PC-3 (cell line): ENCODE measurements around the gene B4GALT5. TPM values are rescaled to one million over a fixed set of nuclear protein-coding genes. Genes with fewer than 3 reads are reported as not detected.

Source experiments
- ATAC-seq: fragments of 200-7000 bp; cut with Tn5 transposase; 2 replicates; pipeline ENCODE4 v1.9.1; 2020; ENCODE audit warnings: mild to moderate bottlenecking, moderate library complexity
- BruUV-seq: library from RNA; stranded (reverse); fragments of 400-500 nt; replicated peaks from 2 replicates; lab custom pipeline; 2021; lab: Mats Ljungman, UMichigan
- CTCF ChIA-PET: fragments of 300-600 bp; sonication (Branson Sonifier 250); formaldehyde crosslinking; loops from one replicate; lab custom pipeline; 2022; ENCODE audit warnings: antibody characterized with exemption; lab: Charles Lee
- POLR2A ChIA-PET: fragments of 300-600 bp; sonication (Branson Sonifier 250); formaldehyde crosslinking; loops from one replicate; lab custom pipeline; 2022; ENCODE audit warnings: antibody characterized with exemption; ENCODE audit not compliant: unreplicated experiment; lab: Charles Lee
- DNase-seq: peaks from one replicate; pipeline ENCODE4 v3.0.0-alpha.2; 2015
- H2AFZ ChIP-seq: fragments of 300-600 bp; sonication (generic); 2 replicates; pipeline ENCODE4 v1.6.0; 2016; ENCODE audit warnings: antibody characterized with exemption, low read length
- H3F3A ChIP-seq: fragments of 300-600 bp; sonication (generic); one replicate; pipeline ENCODE4 v1.6.0; 2017; ENCODE audit warnings: antibody characterized with exemption, low read length, control low read depth, mild to moderate bottlenecking; ENCODE audit not compliant: unreplicated experiment
- H3K27ac ChIP-seq: fragments of 300-600 bp; sonication (generic); 2 replicates; pipeline ENCODE4 v1.5.1; 2016; ENCODE audit warnings: mild to moderate bottlenecking, low read length
- H3K27me3 ChIP-seq: fragments of 300-600 bp; sonication (generic); 2 replicates; pipeline ENCODE4 v1.6.1; 2016; ENCODE audit warnings: low read length, mixed read lengths
- H3K36me3 ChIP-seq: fragments of 300-600 bp; sonication (generic); 2 replicates; pipeline ENCODE4 v1.6.1; 2016; ENCODE audit warnings: low read depth, mixed run types, low read length, mixed read lengths
- H3K4me1 ChIP-seq: fragments of 300-600 bp; sonication (generic); 2 replicates; pipeline ENCODE4 v1.5.1; 2016; ENCODE audit warnings: low read length; ENCODE audit not compliant: insufficient read depth
- H3K4me2 ChIP-seq: fragments of 300-600 bp; sonication (generic); 2 replicates; pipeline ENCODE4 v1.6.0; 2016; ENCODE audit warnings: low read length
- H3K4me3 ChIP-seq: fragments of 300-600 bp; sonication (generic); 2 replicates; pipeline ENCODE4 v1.5.1; 2016; ENCODE audit warnings: mild to moderate bottlenecking, low read length, mixed read lengths
- H3K79me2 ChIP-seq: fragments of 300-600 bp; sonication (generic); 2 replicates; pipeline ENCODE4 v1.6.1; 2017; ENCODE audit warnings: low read length, mixed read lengths
- H3K9ac ChIP-seq: fragments of 300-600 bp; sonication (generic); 2 replicates; pipeline ENCODE4 v1.6.0; 2016; ENCODE audit warnings: mild to moderate bottlenecking, low read length
- H3K9me2 ChIP-seq: fragments of 300-600 bp; sonication (generic); replicated peaks from 2 replicates; pipeline ENCODE4 v1.6.1; 2016; ENCODE audit warnings: mixed run types, low read length, mixed read lengths
- H3K9me3 ChIP-seq: fragments of 300-600 bp; sonication (generic); 2 replicates; pipeline ENCODE4 v1.6.1; 2016; ENCODE audit warnings: low read length, mixed read lengths
- H4K20me1 ChIP-seq: fragments of 300-600 bp; sonication (generic); 2 replicates; pipeline ENCODE4 v1.6.1; 2016; ENCODE audit warnings: low read length, mixed read lengths
- EZH2 ChIP-seq: fragments of 300-600 bp; sonication (generic); IDR thresholded peaks from one replicate; pipeline ENCODE4 v1.6.1; 2017; ENCODE audit warnings: antibody characterized with exemption, mild to moderate bottlenecking, low read length; ENCODE audit not compliant: unreplicated experiment
- EZH2phosphoT487 ChIP-seq: fragments of 300-600 bp; sonication (generic); IDR thresholded peaks from 2 replicates; pipeline ENCODE4 v1.6.1; 2018; ENCODE audit warnings: mild to moderate bottlenecking, antibody characterized with exemption, low read length, borderline replicate concordance
- intact Hi-C: fragments of 100-400 bp; cut with micrococcal nuclease; formaldehyde crosslinking; loops from 2 replicates; pipeline ENCODE4 v1.9.0; 2023
- total RNA-seq: library from RNA; depleted of rRNA; stranded (reverse); fragments of >200 nt; gene quantifications from 2 replicates; pipeline ENCODE4 v1.2.3, GENCODE V29; 2014
- TF ChIP-seq, protein P1 (sequence below): fragments of 300-600 bp; sonication (generic); conservative IDR thresholded peaks from 2 replicates; pipeline ENCODE4 v1.5.1; 2017; ENCODE audit warnings: antibody characterized with exemption, low read depth, mild to moderate bottlenecking, low read length

Gene B4GALT5
- total RNA-seq, 1 experiment from 2014 or later: 18.1 TPM

DNA sequence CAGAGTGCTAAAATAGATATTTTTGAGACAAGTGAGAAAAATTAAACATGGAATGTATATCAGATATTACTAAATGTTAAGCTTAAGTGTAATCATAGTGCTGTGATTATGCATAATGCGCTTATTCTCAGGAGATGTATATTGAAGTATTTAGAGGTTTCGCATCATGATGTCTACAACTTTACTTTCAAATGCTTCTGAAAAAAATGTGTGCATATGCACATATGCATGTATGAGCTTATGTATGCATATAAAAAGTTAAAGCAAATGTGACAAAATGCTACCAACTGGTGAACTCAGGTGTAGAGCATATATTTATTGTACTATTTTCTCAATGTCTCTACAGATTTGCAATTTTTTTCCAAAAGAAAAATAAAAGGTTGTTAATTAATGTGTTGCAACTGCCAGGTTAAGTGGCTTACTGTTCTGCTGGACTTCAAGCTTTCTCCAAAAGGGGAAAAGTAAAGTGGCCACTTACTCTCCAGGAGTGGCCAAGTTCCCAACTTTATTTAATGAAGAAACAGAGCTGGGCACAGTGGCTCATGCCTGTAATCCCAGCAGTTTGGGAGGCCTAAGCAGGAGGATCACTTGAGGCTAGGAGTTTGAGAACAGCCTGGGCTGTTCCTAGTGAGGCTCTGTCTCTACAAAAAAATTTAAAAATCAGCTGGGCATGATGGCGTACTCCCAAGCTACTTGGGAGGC lies 48.9 kb downstream of the B4GALT5 start:
- TF ChIP-seq EZH2 (no peak), EZH2phosphoT487 (no peak)
- TF ChIP-seq, protein P1, sequence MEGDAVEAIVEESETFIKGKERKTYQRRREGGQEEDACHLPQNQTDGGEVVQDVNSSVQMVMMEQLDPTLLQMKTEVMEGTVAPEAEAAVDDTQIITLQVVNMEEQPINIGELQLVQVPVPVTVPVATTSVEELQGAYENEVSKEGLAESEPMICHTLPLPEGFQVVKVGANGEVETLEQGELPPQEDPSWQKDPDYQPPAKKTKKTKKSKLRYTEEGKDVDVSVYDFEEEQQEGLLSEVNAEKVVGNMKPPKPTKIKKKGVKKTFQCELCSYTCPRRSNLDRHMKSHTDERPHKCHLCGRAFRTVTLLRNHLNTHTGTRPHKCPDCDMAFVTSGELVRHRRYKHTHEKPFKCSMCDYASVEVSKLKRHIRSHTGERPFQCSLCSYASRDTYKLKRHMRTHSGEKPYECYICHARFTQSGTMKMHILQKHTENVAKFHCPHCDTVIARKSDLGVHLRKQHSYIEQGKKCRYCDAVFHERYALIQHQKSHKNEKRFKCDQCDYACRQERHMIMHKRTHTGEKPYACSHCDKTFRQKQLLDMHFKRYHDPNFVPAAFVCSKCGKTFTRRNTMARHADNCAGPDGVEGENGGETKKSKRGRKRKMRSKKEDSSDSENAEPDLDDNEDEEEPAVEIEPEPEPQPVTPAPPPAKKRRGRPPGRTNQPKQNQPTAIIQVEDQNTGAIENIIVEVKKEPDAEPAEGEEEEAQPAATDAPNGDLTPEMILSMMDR: no peak
- H3K27me3 ChIP-seq: no peaks in the 10 kb centered on the region
- CTCF ChIA-PET: interaction anchor here (0.5 to 0.6 kb wide), 2 partner anchors 10 to 173 kb away, joined by 3 to 4 read pairs; no protein-coding TSS in a partner anchor

DNA sequence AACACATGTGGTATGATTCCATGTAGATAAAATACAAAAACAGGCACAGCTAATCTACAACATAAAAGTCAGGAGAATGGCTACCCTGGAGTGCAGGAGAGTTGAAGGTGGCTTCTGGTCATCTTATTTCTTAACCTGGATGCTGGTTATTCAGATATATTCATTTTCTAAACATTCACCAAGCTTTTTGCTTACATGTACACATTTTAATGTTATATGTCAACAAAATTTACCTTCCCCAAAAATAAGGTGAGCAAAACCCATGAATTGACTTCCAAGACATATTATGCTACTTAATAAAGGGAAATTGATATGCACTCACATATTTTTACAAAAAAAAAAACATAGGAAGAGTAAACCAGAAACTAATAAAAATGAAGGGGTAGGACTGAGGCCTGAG lies 50.6 kb downstream of the B4GALT5 start:
- Histone ChIP-seq H3K4me3 (no peak overlapping the region), H3K9me3 (no peaks in the 10 kb centered on the region), H4K20me1 (peaks cover 12% of the 10 kb centered on the region; the same call in 1 of the 2 replicates), H3K36me3 (no peaks in the 10 kb centered on the region), H3K9me2 (no peaks in the 10 kb centered on the region), H3F3A (no peaks in the 10 kb centered on the region), H3K4me2 (no peak overlapping the region), H2AFZ (no peak overlapping the region), H3K27ac (no peak overlapping the region), H3K9ac (no peak overlapping the region), H3K27me3 (no peaks in the 10 kb centered on the region), H3K4me1 (0 out of 2 replicates have a peak, but pooled peaks cover 4% of the 10 kb centered on the region), H3K79me2 (peaks cover 95% of the 10 kb centered on the region)
- POLR2A ChIA-PET: no interaction called here
- BruUV-seq: no TSS peak
- TF ChIP-seq EZH2phosphoT487 (no peak), EZH2 (no peak)
- TF ChIP-seq, protein P1: no peak
- ATAC-seq (no peak), DNase-seq (no peak)
- CTCF ChIA-PET: no interaction called here
- intact Hi-C loops: no loop called here

More for the DNA sequence above, 48.9 kb downstream of the B4GALT5 start:
- no peaks in the 10 kb centered on the region for H3K9me2 ChIP-seq
- peaks cover 12% of the 10 kb centered on the region; the same call in 1 of the 2 replicates for H4K20me1 ChIP-seq
- H3K36me3 ChIP-seq: no peaks in the 10 kb centered on the region
- DNase-seq (no peak), ATAC-seq (no peak)
- no peak overlapping the region for H2AFZ ChIP-seq
- no peak overlapping the region for H3K4me2 ChIP-seq
- POLR2A ChIA-PET: interaction anchor here (0.5 kb wide), 1 partner anchor 11 kb away, joined by 3 read pairs; no protein-coding TSS in a partner anchor
- 0 out of 2 replicates have a peak, but pooled peaks cover 4% of the 10 kb centered on the region for H3K4me1 ChIP-seq
- H3K79me2 ChIP-seq: peaks cover 95% of the 10 kb centered on the region
- no peak overlapping the region for H3K27ac ChIP-seq
- no peaks in the 10 kb centered on the region for H3F3A ChIP-seq
- intact Hi-C loops: no loop called here
- no peak overlapping the region for H3K4me3 ChIP-seq
- no TSS peak for BruUV-seq
- H3K9me3 ChIP-seq: no peaks in the 10 kb centered on the region
- H3K9ac ChIP-seq: no peak overlapping the region
